Measurements from ENCODE around the gene C12orf57.

DNA sequence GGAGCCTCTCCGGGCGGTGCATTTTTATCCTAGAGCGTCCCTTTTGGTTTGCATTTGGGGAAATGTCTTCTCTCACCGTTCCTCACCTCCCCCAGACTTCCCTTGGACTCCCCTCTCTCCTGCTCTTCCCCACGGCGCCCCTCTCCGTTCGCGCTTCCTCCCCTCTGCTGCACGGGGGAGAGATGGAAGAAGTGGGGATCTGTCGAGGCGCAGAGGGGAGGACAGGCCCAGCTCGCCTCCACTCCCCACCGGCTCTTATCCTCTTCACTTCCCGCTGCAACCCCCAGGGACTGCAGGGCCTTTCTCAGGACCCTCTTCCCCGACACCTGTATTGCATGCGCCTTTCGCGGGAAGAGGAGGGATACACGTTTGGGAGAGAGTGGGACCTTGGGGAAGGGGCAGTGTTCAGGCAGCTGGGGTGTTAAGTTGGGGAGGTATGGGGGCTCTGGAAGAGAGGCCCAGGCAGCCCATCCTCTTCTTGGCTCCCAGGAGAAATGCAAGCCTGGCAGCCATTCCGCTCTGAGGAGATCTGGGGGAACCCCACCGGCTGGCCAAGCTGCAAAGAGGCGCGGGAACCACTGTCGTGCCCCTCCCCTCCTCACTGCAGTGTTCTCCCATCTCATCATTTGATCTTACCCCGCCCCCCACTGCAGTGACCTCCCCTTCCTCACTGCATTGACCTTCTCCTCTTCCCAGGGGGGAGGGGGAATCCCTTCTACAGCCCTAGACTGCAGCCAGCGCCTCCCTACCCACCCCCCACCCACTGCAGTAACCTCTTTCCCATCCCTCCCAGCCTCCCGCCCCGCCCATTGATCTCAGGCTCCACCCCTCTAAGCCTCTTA is 28.7 kb upstream of the C12orf57 start:
- TF ChIP-seq, protein P1, sequence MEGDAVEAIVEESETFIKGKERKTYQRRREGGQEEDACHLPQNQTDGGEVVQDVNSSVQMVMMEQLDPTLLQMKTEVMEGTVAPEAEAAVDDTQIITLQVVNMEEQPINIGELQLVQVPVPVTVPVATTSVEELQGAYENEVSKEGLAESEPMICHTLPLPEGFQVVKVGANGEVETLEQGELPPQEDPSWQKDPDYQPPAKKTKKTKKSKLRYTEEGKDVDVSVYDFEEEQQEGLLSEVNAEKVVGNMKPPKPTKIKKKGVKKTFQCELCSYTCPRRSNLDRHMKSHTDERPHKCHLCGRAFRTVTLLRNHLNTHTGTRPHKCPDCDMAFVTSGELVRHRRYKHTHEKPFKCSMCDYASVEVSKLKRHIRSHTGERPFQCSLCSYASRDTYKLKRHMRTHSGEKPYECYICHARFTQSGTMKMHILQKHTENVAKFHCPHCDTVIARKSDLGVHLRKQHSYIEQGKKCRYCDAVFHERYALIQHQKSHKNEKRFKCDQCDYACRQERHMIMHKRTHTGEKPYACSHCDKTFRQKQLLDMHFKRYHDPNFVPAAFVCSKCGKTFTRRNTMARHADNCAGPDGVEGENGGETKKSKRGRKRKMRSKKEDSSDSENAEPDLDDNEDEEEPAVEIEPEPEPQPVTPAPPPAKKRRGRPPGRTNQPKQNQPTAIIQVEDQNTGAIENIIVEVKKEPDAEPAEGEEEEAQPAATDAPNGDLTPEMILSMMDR (optimal IDR thresholded peaks at IDR 0.05 in 1 of 3, IDR thresholded peaks at IDR 0.05 in 1 of 3, conservative IDR thresholded peaks at IDR 0.05 in 1 of 3; ENCODE audit: extremely low read depth in 1 of 3, insufficient read depth in 2 of 3, low read length in 3 of 3): no peak
- no peak for TF ChIP-seq EZH2 (IDR thresholded peaks at IDR 0.05; ENCODE audit: low read length)
